ENCODE data around the gene BLOC1S3. TPM values are rescaled to one million over a fixed set of nuclear protein-coding genes. Genes with fewer than 3 reads are reported as not detected.

The BLOC1S3 gene
- polyA plus RNA-seq, 1 donor (not counting 4 experiments of a cell fraction or from before 2014, with no cell fraction given), result 5.1 TPM

DNA sequence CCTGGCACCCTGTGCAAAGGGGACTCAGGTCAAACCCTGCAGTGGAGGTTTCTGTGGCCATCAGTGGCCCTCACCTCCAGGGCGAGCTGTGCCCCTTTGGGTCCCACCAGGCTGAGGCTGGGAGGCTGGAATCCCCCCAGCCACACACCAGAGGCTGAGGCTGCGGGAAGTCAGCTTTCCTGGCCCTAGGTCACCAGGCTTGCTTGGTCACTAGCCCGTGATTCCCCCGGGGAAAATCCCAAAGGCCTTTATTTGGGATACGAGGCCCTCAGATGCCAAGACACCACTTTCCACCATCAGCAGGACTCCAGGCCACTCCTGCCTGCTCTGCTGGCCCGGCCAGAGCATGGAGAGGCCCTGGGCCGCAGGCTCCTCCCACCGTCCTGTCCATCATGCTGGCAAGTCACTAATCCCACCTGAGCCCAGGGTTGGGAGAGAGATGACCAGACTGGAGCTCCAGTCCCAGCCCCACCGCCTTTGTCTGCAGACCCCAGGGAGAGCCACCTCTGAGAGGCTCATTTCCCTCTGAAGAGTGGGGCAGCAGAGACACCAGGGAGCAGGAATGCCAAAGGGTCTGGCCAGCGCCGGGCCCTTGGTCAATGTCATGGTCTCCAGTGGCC is 22.5 kb upstream of the BLOC1S3 start:
- Histone ChIP-seq H3K79me2 (ENCODE audit: control insufficient read depth, insufficient read depth, low read length) (no peaks in the 10 kb centered on the region), H3K4me3 (ENCODE audit: control insufficient read depth in 2 of 3, extremely low read depth in 1 of 3, insufficient read depth in 2 of 3, low read depth in 1 of 3, low read length in 3 of 3) (no peak overlapping the region), H3K9ac (ENCODE audit: control insufficient read depth, extremely low read depth, insufficient read depth, low read length) (no peak overlapping the region), H3K27me3 (ENCODE audit: control insufficient read depth, extremely low read depth, insufficient read depth, low read length) (peaks cover 24% of the 10 kb centered on the region), H2AFZ (ENCODE audit: control insufficient read depth, low read length) (no peak overlapping the region), H3K9me1 (ENCODE audit: control insufficient read depth, extremely low read depth, insufficient read depth, low read length) (no peaks in the 10 kb centered on the region), H3K9me3 (ENCODE audit: control insufficient read depth, low read depth, low read length) (peaks cover 4% of the 10 kb centered on the region), H3K4me2 (ENCODE audit: control insufficient read depth, extremely low read depth, insufficient read depth, low read depth, low read length) (no peak overlapping the region), H3K27ac (ENCODE audit: control insufficient read depth, insufficient read depth, low read length) (no peak overlapping the region), H3K4me1 (ENCODE audit: control insufficient read depth, extremely low read depth, insufficient read depth, low read length) (peaks cover 33% of the 10 kb centered on the region), H3K36me3 (ENCODE audit: control insufficient read depth in 2 of 2, extremely low read depth in 1 of 2, insufficient read depth in 2 of 2, low read length in 2 of 2) (no peaks in the 10 kb centered on the region), H4K20me1 (ENCODE audit: control insufficient read depth, extremely low read depth, insufficient read depth, low read length) (peaks cover 4% of the 10 kb centered on the region)
- no peak for TF ChIP-seq EZH2 (IDR thresholded peaks at IDR 0.05; ENCODE audit: low read length)
- TF ChIP-seq, protein P1, sequence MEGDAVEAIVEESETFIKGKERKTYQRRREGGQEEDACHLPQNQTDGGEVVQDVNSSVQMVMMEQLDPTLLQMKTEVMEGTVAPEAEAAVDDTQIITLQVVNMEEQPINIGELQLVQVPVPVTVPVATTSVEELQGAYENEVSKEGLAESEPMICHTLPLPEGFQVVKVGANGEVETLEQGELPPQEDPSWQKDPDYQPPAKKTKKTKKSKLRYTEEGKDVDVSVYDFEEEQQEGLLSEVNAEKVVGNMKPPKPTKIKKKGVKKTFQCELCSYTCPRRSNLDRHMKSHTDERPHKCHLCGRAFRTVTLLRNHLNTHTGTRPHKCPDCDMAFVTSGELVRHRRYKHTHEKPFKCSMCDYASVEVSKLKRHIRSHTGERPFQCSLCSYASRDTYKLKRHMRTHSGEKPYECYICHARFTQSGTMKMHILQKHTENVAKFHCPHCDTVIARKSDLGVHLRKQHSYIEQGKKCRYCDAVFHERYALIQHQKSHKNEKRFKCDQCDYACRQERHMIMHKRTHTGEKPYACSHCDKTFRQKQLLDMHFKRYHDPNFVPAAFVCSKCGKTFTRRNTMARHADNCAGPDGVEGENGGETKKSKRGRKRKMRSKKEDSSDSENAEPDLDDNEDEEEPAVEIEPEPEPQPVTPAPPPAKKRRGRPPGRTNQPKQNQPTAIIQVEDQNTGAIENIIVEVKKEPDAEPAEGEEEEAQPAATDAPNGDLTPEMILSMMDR (optimal IDR thresholded peaks at IDR 0.05 in 1 of 3, IDR thresholded peaks at IDR 0.05 in 1 of 3, conservative IDR thresholded peaks at IDR 0.05 in 1 of 3; ENCODE audit: extremely low read depth in 1 of 3, insufficient read depth in 2 of 3, low read length in 3 of 3), result no peak
- DNase-seq (ENCODE audit: low read depth, low spot score), result no peak
- dilution Hi-C loops (cut with MboI; ENCODE audit: extremely low pct_ligation_motif_present, low sequenced_read_pairs), result no loop called here
- no peak for FAIRE-seq

GRCh38 chr19:45156751-45157150 is 21.8 kb upstream of the BLOC1S3 start:
- no peak overlapping the region for H3K27ac ChIP-seq (ENCODE audit: control insufficient read depth, insufficient read depth, low read length)
- peak overlapping the region in 1 of 3 experiments; percentile 13 for H3K4me3 ChIP-seq (ENCODE audit: control insufficient read depth in 2 of 3, extremely low read depth in 1 of 3, insufficient read depth in 2 of 3, low read depth in 1 of 3, low read length in 3 of 3)
- no peaks in the 10 kb centered on the region for H4K20me1 ChIP-seq (ENCODE audit: control insufficient read depth, extremely low read depth, insufficient read depth, low read length)
- DNase-seq (ENCODE audit: low read depth, low spot score), result no peak
- TF ChIP-seq, protein P1 (optimal IDR thresholded peaks at IDR 0.05 in 1 of 3, IDR thresholded peaks at IDR 0.05 in 1 of 3, conservative IDR thresholded peaks at IDR 0.05 in 1 of 3; ENCODE audit: extremely low read depth in 1 of 3, insufficient read depth in 2 of 3, low read length in 3 of 3), result no peak
- no peak for TF ChIP-seq EZH2 (IDR thresholded peaks at IDR 0.05; ENCODE audit: low read length)
- no peaks in the 10 kb centered on the region for H3K9me1 ChIP-seq (ENCODE audit: control insufficient read depth, extremely low read depth, insufficient read depth, low read length)
- no peaks in the 10 kb centered on the region for H3K36me3 ChIP-seq (ENCODE audit: control insufficient read depth in 2 of 2, extremely low read depth in 1 of 2, insufficient read depth in 2 of 2, low read length in 2 of 2)
- peaks cover 4% of the 10 kb centered on the region for H3K9me3 ChIP-seq (ENCODE audit: control insufficient read depth, low read depth, low read length)
- peak overlapping the region; percentile 69 for H2AFZ ChIP-seq (ENCODE audit: control insufficient read depth, low read length)
- dilution Hi-C loops (cut with MboI; ENCODE audit: extremely low pct_ligation_motif_present, low sequenced_read_pairs), result no loop called here
- FAIRE-seq, result peak; percentile 52
- peaks cover 33% of the 10 kb centered on the region for H3K4me1 ChIP-seq (ENCODE audit: control insufficient read depth, extremely low read depth, insufficient read depth, low read length)
- H3K27me3 ChIP-seq (ENCODE audit: control insufficient read depth, extremely low read depth, insufficient read depth, low read length), result peaks cover 24% of the 10 kb centered on the region
- peak overlapping the region; percentile 37 for H3K9ac ChIP-seq (ENCODE audit: control insufficient read depth, extremely low read depth, insufficient read depth, low read length)
- H3K4me2 ChIP-seq (ENCODE audit: control insufficient read depth, extremely low read depth, insufficient read depth, low read depth, low read length), result peak overlapping the region; percentile 70
- H3K79me2 ChIP-seq (ENCODE audit: control insufficient read depth, insufficient read depth, low read length), result no peaks in the 10 kb centered on the region

All from keratinocyte (primary cell).